B cell (primary cell): ENCODE measurements around the gene ANKRD66. TPM values are rescaled to one million over a fixed set of nuclear protein-coding genes. Genes with fewer than 3 reads are reported as not detected.

Experiments used
- ATAC-seq: fragments of 200-7000 bp; cut with Tn5 transposase; one replicate; pipeline ENCODE4 v1.10.0; 2021; ENCODE audit warnings: low read depth, mild to moderate bottlenecking, moderate number of reproducible peaks, moderate library complexity
- CTCF ChIA-PET: fragments of 350-600 bp; sonication (Branson Sonifier 250); formaldehyde crosslinking; loops from one replicate; lab custom pipeline; 2021; ENCODE audit warnings: antibody characterized with exemption, inconsistent platforms; lab: Charles Lee
- POLR2A ChIA-PET: fragments of 350-600 bp; sonication (Branson Sonifier 250); formaldehyde crosslinking; loops from one replicate; lab custom pipeline; 2021; ENCODE audit warnings: antibody characterized with exemption; lab: Charles Lee
- DNase-seq: peaks from one replicate; pipeline ENCODE4 v3.0.0; 2013
- H2AFZ ChIP-seq: 2 replicates; pipeline ENCODE4 v1.6.1; 2012; ENCODE audit warnings: mild to moderate bottlenecking, low read depth, low read length; ENCODE audit not compliant: insufficient read depth, poor library complexity, severe bottlenecking
- H3K27ac ChIP-seq, 2 donors: 1 replicate in 1 of 2; 2 replicates in 1 of 2; pipeline ENCODE4 v1.5.1; 2012 to 2013; ENCODE audit warnings: low read length in 2 of 2, mild to moderate bottlenecking in 2 of 2, moderate library complexity in 1 of 2
- H3K27me3 ChIP-seq, 4 experiments: fragments of 200-600 bp in 1 of 4; sonication (generic) in 1 of 4; replicated peaks in 1 of 4; 1 replicate in 2 of 4; 2 replicates in 2 of 4; pipeline versions ENCODE4 v1.6.1 to v1.7.0; 2013 to 2016; ENCODE audit warnings: low read length in 3 of 4, mild to moderate bottlenecking in 2 of 4, mixed read lengths in 1 of 4, moderate library complexity in 1 of 4; ENCODE audit not compliant: insufficient read depth in 4 of 4, control insufficient read depth in 3 of 4; ENCODE audit errors: control extremely low read depth in 1 of 4
- H3K36me3 ChIP-seq, 2 experiments: replicated peaks in 1 of 2; 1 replicate in 1 of 2; 2 replicates in 1 of 2; pipeline versions ENCODE4 v1.6.1 to v1.7.1; 2013; ENCODE audit warnings: low read length in 1 of 2; ENCODE audit not compliant: insufficient read depth in 2 of 2, control insufficient read depth in 1 of 2; ENCODE audit errors: control extremely low read depth in 1 of 2, extremely low read depth in 1 of 2
- H3K4me1 ChIP-seq, 2 donors: fragments of 200-600 bp in 1 of 2; sonication (generic) in 1 of 2; 1 replicate in 1 of 2; 2 replicates in 1 of 2; pipeline versions ENCODE4 v1.5.1 to v1.6.1; 2013 to 2017; ENCODE audit warnings: low read length in 2 of 2; ENCODE audit not compliant: control insufficient read depth in 2 of 2, insufficient read depth in 2 of 2
- H3K4me2 ChIP-seq: replicated peaks from 2 replicates; pipeline ENCODE3; 2012; ENCODE audit warnings: mild to moderate bottlenecking, low read depth, low read length; ENCODE audit not compliant: poor library complexity, severe bottlenecking
- H3K4me3 ChIP-seq, 5 experiments: fragments of 200-600 bp in 1 of 5; sonication (generic) in 1 of 5; 1 replicate in 3 of 5; 2 replicates in 2 of 5; pipeline versions ENCODE4 v1.5.1 to v1.7.0; 2011 to 2016; ENCODE audit warnings: low read length in 4 of 5, mild to moderate bottlenecking in 4 of 5, low read depth in 2 of 5, control low read depth in 1 of 5, moderate library complexity in 1 of 5; ENCODE audit not compliant: insufficient read depth in 1 of 5; ENCODE audit errors: control extremely low read depth in 1 of 5, extremely low read depth in 1 of 5
- H3K79me2 ChIP-seq: fragments of 200-600 bp; sonication (generic); one replicate; pipeline ENCODE4 v1.6.0; 2016; ENCODE audit warnings: low read length; ENCODE audit not compliant: control insufficient read depth, insufficient read depth
- H3K9ac ChIP-seq: fragments of 200-600 bp; sonication (generic); 2 replicates; pipeline ENCODE4 v1.6.1; 2017; ENCODE audit warnings: mild to moderate bottlenecking, low read length, moderate library complexity
- H3K9me3 ChIP-seq, 3 donors: one replicate each; pipeline versions ENCODE4 v1.6.1 to v1.7.1; 2013; ENCODE audit warnings: low read length in 2 of 3; ENCODE audit not compliant: control insufficient read depth in 2 of 3, insufficient read depth in 1 of 3; ENCODE audit errors: control extremely low read depth in 1 of 3
- H4K20me1 ChIP-seq: 2 replicates; pipeline ENCODE4 v1.6.0; 2012; ENCODE audit warnings: mild to moderate bottlenecking, low read length; ENCODE audit not compliant: insufficient read depth, control insufficient read depth, poor library complexity, severe bottlenecking
- H3K27ac Mint-ChIP-seq: one replicate; pipeline ENCODE4 v1.8.0; 2021; ENCODE audit warnings: mixed read lengths
- H3K27me3 Mint-ChIP-seq: one replicate; pipeline ENCODE4 v1.8.0; 2021; ENCODE audit warnings: mixed read lengths
- H3K4me1 Mint-ChIP-seq: one replicate; pipeline ENCODE4 v1.8.0; 2021; ENCODE audit warnings: mixed read lengths
- H3K4me3 Mint-ChIP-seq: one replicate; pipeline ENCODE4 v1.8.0; 2021; ENCODE audit warnings: mixed read lengths
- H3K9me3 Mint-ChIP-seq: one replicate; pipeline ENCODE4 v1.8.0; 2022; ENCODE audit warnings: mixed read lengths; ENCODE audit not compliant: insufficient read depth
- EZH2 ChIP-seq: IDR thresholded peaks from 2 replicates; pipeline ENCODE4 v1.6.1; 2012; ENCODE audit warnings: borderline replicate concordance, low read depth, mild to moderate bottlenecking, moderate library complexity, low read length; ENCODE audit not compliant: insufficient read depth, poor library complexity, severe bottlenecking
- WGBS: methylation state at CpG from one replicate; pipeline ENCODE4 v1.1.5; 2013; ENCODE audit warnings: missing lambda C conversion rate; ENCODE audit not compliant: insufficient coverage; 5-methylcytosine and 5-hydroxymethylcytosine counted together
- intact Hi-C: fragments of 100-400 bp; cut with micrococcal nuclease; formaldehyde crosslinking; loops from one replicate; pipeline ENCODE4 v1.10.0; 2022
- polyA plus RNA-seq: library from polyadenylated mRNA; depleted of rRNA; stranded (reverse); fragments of >200 nt; gene quantifications from 2 replicates; pipeline ENCODE4 v1.2.3, GENCODE V29; 2012
- total RNA-seq, 2 donors: library from RNA; stranded (reverse); fragments of 120-200 nt in 1 of 2; gene quantifications; 1 replicate in 1 of 2; 2 replicates in 1 of 2; pipeline versions ENCODE4 v1.2.3 to v1.2.4, GENCODE V29; 2013 to 2022
- TF ChIP-seq, protein P1 (sequence below): fragments of 200-600 bp; IDR thresholded peaks from one replicate; pipeline ENCODE4 v1.8.0; 2022; ENCODE audit warnings: antibody characterized with exemption, mild to moderate bottlenecking

ANKRD66 gene
- total and polyA plus RNA-seq, 2 donors (not counting 1 experiment from before 2014, with no cell fraction given) = not detected

DNA sequence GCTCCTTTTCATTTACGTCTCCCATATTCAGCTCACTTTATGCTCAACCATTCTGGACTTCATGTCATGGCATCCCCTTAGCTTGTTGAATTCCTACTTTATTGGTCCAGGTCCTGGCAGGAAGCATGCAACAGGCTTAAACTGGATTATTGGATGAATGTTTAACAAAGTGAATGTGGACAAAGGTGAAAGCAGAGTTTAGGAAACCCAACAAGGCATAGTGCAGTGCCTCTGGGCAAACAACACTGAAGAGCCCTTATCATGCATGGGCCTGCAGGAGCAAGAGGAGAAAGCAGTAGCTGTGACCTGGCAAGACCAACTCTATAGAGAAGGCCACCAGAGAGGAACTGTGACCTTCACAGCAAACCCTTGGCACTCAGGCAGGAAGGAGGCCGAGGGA, 5.3 kb upstream of the ANKRD66 start:
- Histone ChIP-seq H4K20me1 (no peaks in the 10 kb centered on the region), H3K79me2 (no peaks in the 10 kb centered on the region), H3K4me2 (no peak overlapping the region), H3K9ac (no peak overlapping the region), H3K4me3 (no peak overlapping the region), H3K27ac (no peak overlapping the region), H3K9me3 (no peaks in the 10 kb centered on the region), H3K27me3 (peaks cover 0 to 4% (median 0%) of the 10 kb centered on the region in 4 experiments), H2AFZ (no peak overlapping the region), H3K36me3 (no peaks in the 10 kb centered on the region), H3K4me1 (no peaks in the 10 kb centered on the region)
- Mint-ChIP-seq H3K9me3 (no peaks in the 10 kb centered on the region), H3K4me3 (no peak overlapping the region), H3K4me1 (no peaks in the 10 kb centered on the region), H3K27me3 (peaks cover 33% of the 10 kb centered on the region), H3K27ac (no peak overlapping the region)
- intact Hi-C loops = no loop called here
- TF ChIP-seq, protein P1, sequence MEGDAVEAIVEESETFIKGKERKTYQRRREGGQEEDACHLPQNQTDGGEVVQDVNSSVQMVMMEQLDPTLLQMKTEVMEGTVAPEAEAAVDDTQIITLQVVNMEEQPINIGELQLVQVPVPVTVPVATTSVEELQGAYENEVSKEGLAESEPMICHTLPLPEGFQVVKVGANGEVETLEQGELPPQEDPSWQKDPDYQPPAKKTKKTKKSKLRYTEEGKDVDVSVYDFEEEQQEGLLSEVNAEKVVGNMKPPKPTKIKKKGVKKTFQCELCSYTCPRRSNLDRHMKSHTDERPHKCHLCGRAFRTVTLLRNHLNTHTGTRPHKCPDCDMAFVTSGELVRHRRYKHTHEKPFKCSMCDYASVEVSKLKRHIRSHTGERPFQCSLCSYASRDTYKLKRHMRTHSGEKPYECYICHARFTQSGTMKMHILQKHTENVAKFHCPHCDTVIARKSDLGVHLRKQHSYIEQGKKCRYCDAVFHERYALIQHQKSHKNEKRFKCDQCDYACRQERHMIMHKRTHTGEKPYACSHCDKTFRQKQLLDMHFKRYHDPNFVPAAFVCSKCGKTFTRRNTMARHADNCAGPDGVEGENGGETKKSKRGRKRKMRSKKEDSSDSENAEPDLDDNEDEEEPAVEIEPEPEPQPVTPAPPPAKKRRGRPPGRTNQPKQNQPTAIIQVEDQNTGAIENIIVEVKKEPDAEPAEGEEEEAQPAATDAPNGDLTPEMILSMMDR = no peak
- ChIA-PET CTCF (no interaction called here), POLR2A (no interaction called here)
- DNase-seq (no peak), ATAC-seq (no peak)
- 100% methylated on average over 1 of the region's 2 CpGs for whole genome bisulfite sequencing

DNA sequence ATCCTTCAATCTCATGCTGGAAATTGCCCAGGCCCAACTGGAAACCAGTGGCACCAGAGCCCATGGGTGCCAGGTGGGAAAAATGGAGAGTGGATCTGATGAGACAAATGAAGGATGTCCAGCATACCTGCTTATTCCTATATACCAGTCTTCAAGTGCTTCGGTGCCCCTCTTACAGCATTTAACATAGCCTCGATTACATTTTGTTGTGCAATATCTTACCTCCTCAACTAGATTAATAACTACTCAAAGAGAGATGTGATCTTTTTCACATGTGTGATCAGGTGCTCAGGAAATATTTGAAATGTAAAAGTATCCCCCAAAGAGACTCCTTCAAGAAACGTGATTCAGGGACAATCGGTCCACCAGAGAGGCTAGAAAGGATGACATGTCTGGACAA, 4.8 kb upstream of the ANKRD66 start:
- Histone ChIP-seq H3K9me3 (no peaks in the 10 kb centered on the region), H3K9ac (no peak overlapping the region), H2AFZ (no peak overlapping the region), H3K27me3 (no peaks in the 10 kb centered on the region), H3K79me2 (no peaks in the 10 kb centered on the region), H3K4me1 (no peaks in the 10 kb centered on the region), H3K27ac (no peak overlapping the region), H4K20me1 (no peaks in the 10 kb centered on the region), H3K4me3 (no peak overlapping the region), H3K4me2 (no peak overlapping the region), H3K36me3 (no peaks in the 10 kb centered on the region)
- ChIA-PET POLR2A (no interaction called here), CTCF (no interaction called here)
- Mint-ChIP-seq H3K9me3 (no peaks in the 10 kb centered on the region), H3K4me1 (no peaks in the 10 kb centered on the region), H3K4me3 (no peak overlapping the region), H3K27ac (no peak overlapping the region), H3K27me3 (peaks cover 31% of the 10 kb centered on the region)
- WGBS = 94% methylated on average over 2 of the region's 4 CpGs
- DNase-seq (no peak), ATAC-seq (no peak)
- intact Hi-C loops = no loop called here
- TF ChIP-seq EZH2 = no peak
- TF ChIP-seq, protein P1 = no peak
